ENCODE results near the gene PAPLN.

The PAPLN gene

DNA sequence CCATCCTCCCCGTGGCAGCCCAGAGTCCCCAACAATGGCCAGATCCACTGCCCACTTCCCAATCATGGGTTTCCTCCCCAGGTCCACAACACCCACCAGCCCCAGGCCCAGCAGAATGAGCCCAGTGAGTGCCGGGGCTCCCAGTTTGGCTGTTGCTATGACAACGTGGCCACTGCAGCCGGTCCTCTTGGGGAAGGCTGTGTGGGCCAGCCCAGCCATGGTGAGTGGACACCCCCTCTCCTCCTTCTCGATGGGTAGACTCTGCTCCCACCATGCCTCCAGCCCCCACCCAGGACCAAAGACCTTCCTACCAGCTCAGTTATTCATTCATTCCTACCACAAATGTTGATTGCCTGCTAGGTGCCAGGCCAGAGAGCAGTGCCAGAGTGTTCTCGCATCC lies 23.8 kb downstream of the PAPLN start:
- no peak for DNase-seq (ENCODE audit: low spot score)

DNA sequence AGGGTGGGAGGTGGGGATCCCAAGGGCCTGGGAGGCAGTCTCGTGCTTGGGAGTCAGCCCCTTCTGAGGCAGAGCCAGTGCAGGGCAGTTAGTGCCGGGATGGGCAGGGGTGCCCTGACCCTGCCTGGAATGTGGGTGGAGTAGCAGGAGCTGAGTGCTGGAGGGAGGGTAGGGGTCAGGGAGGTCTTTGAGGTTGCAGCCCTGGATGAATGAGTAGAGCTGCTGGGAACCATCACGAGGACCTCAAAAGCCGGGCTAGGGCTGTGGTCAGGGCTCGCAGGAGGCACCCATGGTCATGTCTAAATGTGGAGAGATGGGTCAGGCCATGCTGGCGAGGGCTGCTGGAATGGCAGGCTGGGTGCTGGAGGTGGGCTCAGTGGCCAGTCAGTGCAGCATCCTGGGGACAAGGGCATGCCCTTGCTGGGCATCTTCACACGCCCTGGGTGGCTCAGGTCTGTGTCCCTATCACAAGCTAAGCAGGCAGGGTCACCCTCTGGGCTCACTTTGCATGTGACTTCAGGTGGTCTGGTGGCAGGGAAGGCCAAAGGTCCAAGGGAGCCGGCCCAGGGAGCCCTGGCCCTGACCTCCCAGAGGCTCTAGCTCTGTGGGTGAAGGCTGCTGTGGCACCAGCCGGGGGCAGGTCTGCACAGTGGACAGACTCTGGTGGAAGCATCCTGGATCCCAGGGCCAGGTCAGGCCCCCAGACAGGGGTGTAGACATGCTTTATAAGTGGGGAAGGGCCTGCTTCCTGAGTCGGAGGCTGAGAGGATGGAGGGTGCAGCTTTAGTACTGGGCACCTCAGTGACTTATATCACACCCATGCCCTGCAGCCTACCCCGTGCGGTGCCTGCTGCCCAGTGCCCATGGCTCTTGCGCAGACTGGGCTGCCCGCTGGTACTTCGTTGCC lies 24.5 kb downstream of the PAPLN start:
- DNase-seq (ENCODE audit: low spot score) = no peak

DNA sequence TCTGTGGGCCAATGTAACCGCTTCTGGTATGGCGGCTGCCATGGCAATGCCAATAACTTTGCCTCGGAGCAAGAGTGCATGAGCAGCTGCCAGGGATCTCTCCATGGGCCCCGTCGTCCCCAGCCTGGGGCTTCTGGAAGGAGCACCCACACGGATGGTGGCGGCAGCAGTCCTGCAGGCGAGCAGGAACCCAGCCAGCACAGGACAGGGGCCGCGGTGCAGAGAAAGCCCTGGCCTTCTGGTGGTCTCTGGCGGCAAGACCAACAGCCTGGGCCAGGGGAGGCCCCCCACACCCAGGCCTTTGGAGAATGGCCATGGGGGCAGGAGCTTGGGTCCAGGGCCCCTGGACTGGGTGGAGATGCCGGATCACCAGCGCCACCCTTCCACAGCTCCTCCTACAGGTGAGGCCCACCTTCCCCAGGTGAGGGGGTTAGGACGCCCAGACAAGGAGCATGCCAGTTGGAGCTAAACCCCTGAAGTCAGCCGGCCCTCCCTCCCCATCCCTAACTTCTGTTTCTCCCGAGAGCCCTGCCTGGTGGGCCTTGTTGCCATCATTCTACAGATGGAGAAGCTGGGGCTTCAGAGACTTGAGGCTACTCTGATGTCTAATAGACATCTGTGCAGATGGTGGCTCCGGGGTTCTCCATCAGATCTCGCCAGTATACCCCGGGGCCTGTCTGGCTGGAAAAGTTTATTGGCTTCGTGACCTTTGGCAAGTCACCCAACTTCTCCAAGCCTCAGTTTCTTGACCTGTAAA lies 25.3 kb downstream of the PAPLN start:
- no peak for DNase-seq (ENCODE audit: low spot score)

DNA sequence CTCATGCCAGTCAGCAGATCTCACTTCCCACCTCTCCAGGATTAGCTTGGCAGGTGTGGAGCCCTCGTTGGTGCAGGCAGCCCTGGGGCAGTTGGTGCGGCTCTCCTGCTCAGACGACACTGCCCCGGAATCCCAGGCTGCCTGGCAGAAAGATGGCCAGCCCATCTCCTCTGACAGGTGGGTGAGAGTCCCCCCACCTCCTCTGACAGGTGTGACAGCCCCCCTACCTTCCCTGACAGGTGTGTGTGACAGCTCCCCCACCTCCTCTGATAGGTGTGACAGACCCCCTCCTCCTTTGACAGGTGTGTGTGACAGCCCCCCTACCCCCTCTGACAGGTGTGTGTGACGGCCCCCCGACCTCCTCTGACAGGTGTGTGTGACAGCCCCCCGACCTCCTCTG lies 26.3 kb downstream of the PAPLN start:
- no peak for DNase-seq (ENCODE audit: low spot score)

DNA sequence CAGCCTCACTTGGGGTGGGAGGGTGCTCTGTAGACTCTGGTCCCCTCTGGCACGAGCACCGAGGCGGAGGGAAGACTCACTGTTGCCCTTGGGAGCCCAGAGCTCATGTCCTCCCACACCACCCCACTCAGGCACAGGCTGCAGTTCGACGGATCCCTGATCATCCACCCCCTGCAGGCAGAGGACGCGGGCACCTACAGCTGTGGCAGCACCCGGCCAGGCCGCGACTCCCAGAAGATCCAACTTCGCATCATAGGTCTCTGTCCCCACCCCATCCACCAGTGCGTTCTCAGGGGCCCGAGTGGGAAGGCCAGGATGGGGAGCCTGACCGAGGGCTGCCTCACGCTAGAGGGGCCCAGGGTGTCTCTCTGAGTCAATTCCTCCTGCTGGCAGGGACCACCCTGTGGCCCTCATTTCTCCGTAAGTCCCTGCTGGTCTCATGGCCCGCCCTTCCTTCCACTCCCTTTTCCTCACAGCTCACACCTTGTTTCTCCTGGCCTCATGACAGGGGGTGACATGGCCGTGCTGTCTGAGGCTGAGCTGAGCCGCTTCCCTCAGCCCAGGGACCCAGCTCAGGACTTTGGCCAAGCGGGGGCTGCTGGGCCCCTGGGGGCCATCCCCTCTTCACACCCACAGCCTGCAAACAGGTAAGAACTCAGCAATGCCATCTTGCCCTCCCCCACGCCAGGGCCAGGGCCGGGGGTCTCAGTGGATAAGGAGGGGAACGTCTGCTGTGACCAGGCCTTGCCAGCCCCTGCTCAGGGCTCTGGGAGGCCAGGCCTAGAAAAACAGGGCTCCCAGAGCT lies 27.0 kb downstream of the PAPLN start:
- no peak for DNase-seq (ENCODE audit: low spot score)

DNA sequence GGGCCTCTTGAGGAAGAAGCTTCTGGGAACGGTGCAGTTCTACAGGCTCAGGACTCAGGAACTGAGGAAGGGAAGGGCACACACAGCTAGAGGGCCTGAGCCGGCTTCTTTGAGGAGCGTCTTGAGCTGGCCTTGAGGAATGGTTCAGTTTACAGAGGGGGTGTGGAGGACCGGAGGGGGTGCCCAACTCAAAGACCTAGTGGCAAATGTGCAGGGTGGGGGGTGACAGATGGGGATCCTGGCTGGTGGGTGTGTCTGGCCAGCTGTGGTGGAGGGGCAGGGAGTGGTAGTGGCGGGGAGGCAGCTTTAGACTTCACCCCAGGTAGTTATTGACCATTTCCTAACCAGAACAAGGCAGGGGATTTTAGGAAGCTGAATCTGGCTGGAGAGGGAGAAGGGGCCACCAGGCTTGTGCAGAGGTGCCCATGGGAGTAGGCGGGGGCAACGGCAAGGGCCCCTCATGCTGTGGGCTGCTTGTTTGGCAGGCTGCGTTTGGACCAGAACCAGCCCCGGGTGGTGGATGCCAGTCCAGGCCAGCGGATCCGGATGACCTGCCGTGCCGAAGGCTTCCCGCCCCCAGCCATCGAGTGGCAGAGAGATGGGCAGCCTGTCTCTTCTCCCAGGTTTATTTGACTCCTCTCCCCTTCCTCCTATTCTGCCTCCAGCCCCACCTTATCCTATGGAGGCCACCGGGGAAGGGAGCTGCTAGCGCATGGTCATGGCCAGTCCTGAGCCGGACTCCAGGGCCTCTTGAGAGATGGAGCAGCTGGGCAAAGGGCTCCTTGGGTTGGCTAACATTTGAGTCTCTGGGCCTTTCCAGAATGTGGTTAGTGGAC lies 27.8 kb downstream of the PAPLN start:
- DNase-seq (ENCODE audit: low spot score) = no peak

DNA sequence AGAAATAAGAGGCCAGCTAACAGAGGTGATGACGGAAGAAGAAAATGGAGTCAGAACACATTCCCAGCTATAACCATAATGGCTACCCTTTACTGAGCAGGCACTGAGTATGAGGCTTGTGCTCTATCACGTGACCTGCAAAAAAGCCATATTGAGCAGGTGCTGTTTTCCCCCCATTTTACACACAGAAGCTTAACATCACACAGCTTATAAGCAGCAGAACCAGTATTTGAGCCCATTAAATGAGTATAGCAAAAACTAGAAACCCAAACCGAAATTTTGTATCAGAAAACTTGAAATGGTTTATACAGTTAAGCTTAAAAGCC lies 28.4 kb downstream of the PAPLN start:
- DNase-seq (ENCODE audit: low spot score) = no peak

DNA sequence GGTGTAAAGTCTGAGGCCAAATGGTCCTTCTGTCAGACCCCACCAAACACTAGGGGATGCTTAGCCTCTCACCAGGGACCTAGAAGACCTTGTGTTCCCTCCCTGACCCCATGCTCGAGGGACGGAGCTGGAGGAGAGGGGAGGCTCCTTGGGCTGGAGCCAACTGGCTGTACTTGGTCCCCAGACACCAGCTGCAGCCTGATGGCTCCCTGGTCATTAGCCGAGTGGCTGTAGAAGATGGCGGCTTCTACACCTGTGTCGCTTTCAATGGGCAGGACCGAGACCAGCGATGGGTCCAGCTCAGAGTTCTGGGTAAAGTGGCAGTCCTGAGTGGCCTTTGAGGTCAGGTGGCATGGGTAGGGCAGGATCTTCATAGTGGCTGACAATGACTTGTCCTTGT lies 29.0 kb downstream of the PAPLN start:
- no peak for DNase-seq (ENCODE audit: low spot score)

DNA sequence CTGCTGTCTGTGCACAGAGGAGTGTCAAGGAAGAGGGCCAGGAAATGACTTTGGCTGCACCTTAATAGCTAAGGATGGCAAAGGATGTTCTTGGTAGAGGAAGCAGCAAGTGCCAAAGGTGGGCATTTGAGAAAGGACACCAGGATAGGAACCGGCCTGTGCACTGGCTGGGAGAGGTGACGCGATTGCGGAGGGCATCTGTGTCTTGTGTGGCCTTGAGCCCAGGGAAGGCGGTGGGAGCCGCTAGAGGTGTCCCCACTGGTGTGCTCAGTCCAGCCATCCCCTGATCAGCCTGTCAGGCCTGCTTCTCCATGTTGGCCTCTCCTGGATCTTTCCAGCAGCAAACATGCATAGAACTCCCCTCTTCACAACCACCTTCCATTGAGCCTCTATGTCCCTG lies 30.2 kb downstream of the PAPLN start:
- no peak for DNase-seq (ENCODE audit: low spot score)

DNA sequence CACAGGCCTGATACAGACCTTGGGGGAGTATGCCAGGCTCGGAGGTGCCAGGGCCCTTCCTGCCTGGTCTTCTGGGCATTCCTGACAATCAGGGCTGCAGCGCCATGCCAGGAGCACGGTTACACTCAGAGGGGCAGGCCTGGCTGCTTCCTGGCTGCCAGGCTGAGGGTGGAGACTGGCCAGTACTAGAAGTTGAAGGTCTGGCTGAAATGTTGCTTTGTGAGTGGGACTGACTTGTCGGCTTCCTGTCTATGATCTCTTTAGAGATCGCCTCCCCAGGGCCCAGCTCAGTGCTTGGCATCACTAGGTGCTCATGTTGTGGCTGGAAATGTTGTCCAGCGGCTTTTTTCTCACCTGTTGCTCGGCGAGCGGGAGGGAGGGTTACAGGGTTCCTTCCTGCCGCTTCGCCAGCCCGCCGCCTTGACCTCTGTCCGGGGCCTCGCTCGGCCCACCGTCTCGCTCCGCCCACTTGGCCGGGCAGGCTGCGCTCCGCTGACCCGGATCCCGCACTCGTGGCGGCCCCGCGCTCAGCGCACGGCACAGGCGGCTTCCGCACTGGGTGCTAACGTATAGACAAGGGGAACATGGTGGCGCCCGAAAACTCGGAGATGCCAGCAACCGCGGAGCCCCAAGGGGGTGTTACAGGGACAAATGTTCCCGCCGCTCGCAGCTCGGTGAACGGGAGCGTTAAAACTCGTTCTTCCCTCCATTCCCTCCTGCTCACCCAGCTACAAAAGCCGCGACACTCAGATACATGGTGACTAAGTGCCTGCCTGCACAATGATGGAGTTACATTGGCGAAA lies 32.6 kb downstream of the PAPLN start:
- no peak for DNase-seq (ENCODE audit: low spot score)

DNA sequence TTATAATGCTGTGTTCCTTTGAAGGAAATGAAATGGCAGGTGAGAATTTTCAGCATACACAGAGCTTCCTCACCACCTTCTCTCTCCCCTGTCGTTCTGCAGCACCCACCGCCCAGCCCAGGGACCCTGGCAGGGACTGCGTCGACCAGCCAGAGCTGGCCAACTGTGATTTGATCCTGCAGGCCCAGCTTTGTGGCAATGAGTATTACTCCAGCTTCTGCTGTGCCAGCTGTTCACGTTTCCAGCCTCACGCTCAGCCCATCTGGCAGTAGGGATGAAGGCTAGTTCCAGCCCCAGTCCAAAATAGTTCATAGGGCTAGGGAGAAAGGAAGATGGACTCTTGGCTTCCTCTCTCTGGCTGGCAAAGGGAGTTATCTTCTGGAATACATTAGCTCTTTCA lies 35.1 kb downstream of the PAPLN start:
- DNase-seq (ENCODE audit: low spot score) = no peak

DNA sequence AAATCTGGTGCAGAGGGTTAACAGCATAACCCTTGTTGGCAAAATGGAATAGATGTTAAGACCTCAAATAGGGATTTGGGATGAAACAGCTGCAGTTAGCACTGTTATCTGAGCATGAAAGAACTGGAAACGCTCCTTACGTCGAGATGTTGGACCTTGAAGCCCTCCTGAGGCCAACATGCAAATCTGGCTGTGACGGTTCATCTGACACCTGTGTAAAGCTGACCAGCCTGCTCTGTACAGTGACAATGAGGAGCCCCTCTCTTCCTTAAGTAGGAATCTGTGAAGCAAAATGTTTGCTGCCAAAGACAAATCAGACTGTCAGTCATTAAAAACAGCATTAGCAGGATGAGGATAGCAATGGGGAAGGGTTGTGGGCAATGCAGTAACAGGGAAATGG lies 36.5 kb downstream of the PAPLN start:
- no peak for DNase-seq (ENCODE audit: low spot score)

DNA sequence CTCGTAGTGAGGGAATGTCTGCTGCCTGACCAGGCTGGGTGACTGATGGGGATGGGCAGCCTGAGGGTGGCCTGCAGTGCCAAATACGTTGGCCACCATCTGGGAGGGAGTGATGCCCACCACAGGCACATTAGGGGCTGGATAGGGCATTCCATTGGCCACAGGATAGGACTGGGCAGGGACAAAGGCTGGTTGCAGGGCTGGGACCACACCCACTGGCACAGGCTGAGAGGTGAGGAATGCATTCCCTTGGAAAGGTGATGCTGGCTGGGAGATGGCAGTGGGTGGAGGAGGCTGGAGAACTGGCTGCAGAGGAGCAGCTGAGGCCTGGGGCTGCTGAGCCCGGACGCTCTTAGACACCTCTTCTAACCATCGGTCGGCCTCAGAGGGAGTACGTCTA lies 39.5 kb downstream of the PAPLN start:
- no peak for DNase-seq (ENCODE audit: low spot score)

DNA sequence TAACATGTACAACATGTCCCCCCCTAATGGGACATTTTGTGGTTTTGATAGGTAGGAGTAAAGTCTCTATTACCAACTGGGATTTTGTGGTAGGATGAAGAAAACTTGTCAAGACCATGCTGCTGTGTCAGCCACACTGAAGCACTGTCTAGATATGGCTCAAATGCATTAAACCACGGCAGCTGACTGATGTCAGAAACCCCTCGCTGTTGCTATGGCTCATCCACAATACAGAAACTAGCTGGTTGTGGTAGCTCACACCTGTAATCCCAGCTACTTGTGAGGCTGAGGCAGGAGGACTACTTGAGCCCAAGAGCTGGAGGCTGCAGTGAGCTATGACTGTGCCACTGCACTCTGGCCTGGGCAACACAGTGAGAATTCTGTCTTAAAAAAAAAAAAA lies 40.1 kb downstream of the PAPLN start:
- DNase-seq (ENCODE audit: low spot score) = no peak

DNA sequence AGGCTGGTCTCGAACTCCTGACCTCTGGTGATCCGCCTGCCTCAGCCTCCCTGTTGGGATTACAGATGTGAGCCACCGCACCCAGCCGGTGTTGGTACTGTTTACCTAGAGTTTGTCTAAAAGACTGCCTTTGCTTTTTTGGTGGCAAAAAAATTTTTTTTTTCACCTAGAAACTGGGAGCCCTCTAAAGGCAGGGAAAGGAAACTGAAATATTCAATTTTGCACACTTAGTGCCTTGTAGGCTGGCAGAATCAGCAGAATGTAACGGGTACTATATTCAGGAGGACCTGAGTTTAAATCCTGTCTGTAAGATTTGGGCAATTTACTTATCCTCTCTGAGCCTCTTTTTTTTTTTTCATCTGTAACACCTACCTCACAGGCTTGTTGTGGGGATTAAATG lies 43.6 kb downstream of the PAPLN start:
- DNase-seq (ENCODE audit: low spot score) = no peak

DNA sequence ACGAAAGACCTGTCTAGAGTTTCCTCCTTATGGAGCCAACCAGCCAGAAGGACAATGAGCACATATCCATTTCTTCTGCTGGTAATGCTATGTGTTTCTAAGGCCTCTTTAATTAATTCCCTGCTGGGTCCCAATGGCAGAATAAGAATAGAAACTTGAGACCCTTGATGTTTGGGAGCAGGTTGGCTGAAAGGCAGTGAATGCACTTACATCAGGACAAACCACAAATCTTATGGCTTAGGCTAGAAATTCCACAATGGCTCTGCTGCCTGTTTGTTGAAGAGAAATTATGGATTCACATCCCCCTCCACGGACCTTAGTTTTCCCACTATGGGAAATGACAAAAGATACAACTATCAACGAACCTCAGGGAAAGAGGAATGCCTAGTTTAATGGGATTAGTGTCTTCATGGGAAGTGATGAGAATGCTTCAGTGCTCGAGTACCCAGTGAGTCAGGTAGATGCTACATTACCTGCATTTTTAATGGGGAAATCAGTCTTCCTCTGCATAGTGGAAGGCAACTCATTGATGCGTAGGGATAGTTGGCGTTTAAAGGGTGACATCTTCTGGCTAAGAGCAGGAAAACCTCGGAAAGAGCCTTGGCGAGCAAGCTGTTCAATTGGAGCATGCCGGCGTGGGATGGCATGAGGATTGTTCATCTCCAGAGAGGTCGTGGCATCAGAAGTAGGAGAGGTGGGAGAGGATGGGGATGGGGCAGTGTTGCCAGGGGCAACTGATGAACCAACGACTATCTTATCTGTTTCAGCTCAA lies 46.5 kb downstream of the PAPLN start:
- DNase-seq (ENCODE audit: low spot score) = no peak

DNA sequence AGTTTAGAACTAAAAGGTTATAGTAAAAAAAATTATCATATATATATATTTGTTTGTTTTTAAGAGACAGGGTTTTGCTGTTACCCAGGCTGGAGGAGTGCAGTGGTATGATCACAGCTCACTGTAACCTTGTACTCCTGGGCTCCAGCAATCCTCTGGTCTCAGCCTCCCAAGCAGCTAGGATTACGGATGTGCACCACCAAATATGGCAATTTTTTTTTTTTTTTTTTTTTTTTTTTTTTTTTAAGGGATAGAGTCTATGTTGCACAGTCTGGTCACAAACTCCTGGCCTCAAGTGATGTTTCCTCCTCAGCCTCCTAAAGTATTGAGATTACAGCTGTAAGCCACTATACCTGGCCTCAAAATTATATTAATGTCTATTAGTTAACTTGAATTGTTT lies 48.7 kb downstream of the PAPLN start:
- DNase-seq (ENCODE audit: low spot score) = no peak

DNA sequence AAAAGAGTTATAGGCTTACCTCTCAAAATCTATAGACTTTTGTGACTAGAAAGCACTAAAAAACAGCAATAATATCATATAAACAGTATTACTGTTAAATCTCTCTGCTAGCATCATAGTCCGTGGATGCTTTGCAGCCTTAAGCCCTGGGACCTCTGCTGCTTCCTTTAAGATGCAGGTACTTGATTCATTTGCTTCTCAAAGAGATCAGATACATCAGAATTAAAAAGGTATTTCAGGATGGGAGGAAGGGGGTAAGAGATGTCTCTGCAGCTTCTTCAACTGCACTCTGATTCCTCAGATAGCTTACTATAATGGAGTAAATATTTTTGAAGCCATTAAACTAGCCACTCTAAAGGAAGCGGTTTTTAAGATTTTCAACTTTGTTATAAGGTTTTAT lies 49.3 kb downstream of the PAPLN start:
- DNase-seq (ENCODE audit: low spot score) = no peak

DNA sequence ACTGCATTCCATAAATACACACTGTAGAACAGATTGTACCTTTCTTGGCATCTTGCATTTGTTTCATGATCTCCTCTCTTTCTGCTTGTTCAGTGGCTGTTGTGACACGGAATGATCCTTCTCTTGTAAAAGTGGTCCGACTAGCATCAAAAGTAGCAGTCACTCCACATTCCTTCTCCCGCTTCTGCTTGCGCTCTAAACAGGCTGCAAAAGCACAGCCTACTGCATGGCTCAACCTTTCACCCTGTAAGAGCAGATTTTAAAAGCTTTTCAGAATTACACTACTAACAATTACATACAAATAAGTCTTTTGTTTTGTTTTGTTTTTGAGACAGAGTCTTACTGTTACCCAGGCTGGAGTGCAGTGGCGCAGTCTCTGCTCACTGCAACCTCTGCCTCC lies 49.8 kb downstream of the PAPLN start:
- DNase-seq (ENCODE audit: low spot score) = no peak

DNA sequence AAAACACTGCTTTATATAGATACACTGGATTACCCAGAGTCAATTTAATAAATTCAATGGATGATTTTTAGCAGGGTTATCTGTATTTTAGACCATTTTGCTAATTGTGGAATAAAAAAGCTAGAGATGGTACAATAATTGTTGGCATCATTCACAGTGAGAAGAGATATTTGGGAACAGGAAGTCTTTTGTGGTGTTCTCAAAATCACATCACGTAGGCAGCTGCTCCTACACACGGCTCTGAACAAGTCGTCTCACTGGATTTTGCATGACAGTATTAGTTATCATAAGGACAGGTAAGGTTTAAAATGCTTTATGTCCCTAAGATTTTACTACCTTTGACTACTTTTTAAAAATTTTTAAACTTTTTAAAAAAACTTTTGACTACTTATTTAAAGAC lies 52.0 kb downstream of the PAPLN start:
- no peak for DNase-seq (ENCODE audit: low spot score)

Data from CD4-positive, alpha-beta T cell treated with Interleukin-2 at 100 ng/mL for 4 hours (primary cell).